Measurements from ENCODE around the gene ACSS1.

DNA sequence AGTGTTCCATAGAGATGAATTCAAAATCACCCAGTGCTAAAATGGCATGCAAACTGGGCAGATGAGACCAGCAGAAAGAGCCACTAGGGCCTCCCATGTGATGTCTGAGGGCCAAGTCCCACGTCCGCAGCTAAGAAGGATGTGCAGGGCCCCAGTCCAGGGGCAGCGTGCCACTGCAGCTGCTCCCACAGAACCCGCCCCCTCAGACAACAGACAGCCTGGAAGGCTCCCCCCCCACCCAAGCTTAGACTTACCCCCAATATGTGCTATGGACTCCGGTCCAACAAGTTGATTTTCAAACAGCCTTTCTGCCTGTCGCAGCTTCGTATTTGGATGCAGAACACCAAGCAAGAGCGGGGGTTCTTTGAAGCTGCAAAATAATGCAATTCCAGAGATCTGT, 79.4 kb downstream of the ACSS1 start:
- TF ChIP-seq, protein P1, sequence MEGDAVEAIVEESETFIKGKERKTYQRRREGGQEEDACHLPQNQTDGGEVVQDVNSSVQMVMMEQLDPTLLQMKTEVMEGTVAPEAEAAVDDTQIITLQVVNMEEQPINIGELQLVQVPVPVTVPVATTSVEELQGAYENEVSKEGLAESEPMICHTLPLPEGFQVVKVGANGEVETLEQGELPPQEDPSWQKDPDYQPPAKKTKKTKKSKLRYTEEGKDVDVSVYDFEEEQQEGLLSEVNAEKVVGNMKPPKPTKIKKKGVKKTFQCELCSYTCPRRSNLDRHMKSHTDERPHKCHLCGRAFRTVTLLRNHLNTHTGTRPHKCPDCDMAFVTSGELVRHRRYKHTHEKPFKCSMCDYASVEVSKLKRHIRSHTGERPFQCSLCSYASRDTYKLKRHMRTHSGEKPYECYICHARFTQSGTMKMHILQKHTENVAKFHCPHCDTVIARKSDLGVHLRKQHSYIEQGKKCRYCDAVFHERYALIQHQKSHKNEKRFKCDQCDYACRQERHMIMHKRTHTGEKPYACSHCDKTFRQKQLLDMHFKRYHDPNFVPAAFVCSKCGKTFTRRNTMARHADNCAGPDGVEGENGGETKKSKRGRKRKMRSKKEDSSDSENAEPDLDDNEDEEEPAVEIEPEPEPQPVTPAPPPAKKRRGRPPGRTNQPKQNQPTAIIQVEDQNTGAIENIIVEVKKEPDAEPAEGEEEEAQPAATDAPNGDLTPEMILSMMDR (IDR thresholded peaks at IDR 0.05; ENCODE audit: low read depth, low read length), result no peak
- no peak for TF ChIP-seq POLR2A (IDR thresholded peaks at IDR 0.05; ENCODE audit: extremely low read depth, insufficient read length)
